DND-41 (cell line): Measurements from ENCODE around the gene ODF2L.

ENCODE experiments used
- ATAC-seq: fragments of 200-7000 bp; cut with Tn5 transposase; 3 replicates; pipeline ENCODE4 v1.9.1; 2021; ENCODE audit warnings: low read depth; ENCODE audit not compliant: insufficient read depth
- DNase-seq: peaks from one replicate; pipeline ENCODE4 v3.0.0-alpha.2; 2020
- H2AFZ ChIP-seq: 2 replicates; pipeline ENCODE4 v1.6.0; 2012; ENCODE audit warnings: low read depth, low read length
- H3K27ac ChIP-seq: 2 replicates; pipeline ENCODE4 v1.5.1; 2012; ENCODE audit warnings: low read length, inconsistent platforms
- H3K27me3 ChIP-seq: fragments of 200-600 bp; sonication (generic); 2 replicates; pipeline ENCODE4 v1.6.0; 2012; ENCODE audit warnings: low read length, mild to moderate bottlenecking, inconsistent platforms; ENCODE audit not compliant: insufficient read depth, poor library complexity
- H3K36me3 ChIP-seq: 2 replicates; pipeline ENCODE4 v1.5.1; 2012; ENCODE audit warnings: low read length, inconsistent platforms; ENCODE audit not compliant: insufficient read depth
- H3K4me1 ChIP-seq: 2 replicates; pipeline ENCODE4 v1.5.1; 2012; ENCODE audit warnings: mild to moderate bottlenecking, low read length; ENCODE audit not compliant: insufficient read depth
- H3K4me2 ChIP-seq: 2 replicates; pipeline ENCODE4 v1.6.0; 2012; ENCODE audit warnings: mild to moderate bottlenecking, moderate library complexity, low read length, inconsistent platforms; ENCODE audit not compliant: insufficient read depth
- H3K4me3 ChIP-seq, 2 experiments: fragments of 200-600 bp in 1 of 2; shearing (Covaris generic) in 1 of 2; 2 replicates each; pipeline ENCODE4 v1.5.1; 2012 to 2016; ENCODE audit warnings: inconsistent platforms in 2 of 2, low read length in 2 of 2, mild to moderate bottlenecking in 2 of 2, low read depth in 1 of 2, moderate library complexity in 1 of 2
- H3K79me2 ChIP-seq: 2 replicates; pipeline ENCODE4 v1.6.0; 2012; ENCODE audit warnings: low read length, inconsistent platforms; ENCODE audit not compliant: insufficient read depth
- H3K9ac ChIP-seq: 2 replicates; pipeline ENCODE4 v1.6.0; 2012; ENCODE audit warnings: low read depth, mild to moderate bottlenecking, inconsistent platforms, low read length, moderate library complexity
- H3K9me3 ChIP-seq: 2 replicates; pipeline ENCODE4 v1.5.1; 2012; ENCODE audit warnings: low read length, moderate library complexity, mild to moderate bottlenecking, inconsistent platforms; ENCODE audit not compliant: insufficient read depth, severe bottlenecking
- H4K20me1 ChIP-seq: 2 replicates; pipeline ENCODE4 v1.6.0; 2012; ENCODE audit warnings: low read length; ENCODE audit not compliant: insufficient read depth
- CTCF ChIP-seq: IDR thresholded peaks from 2 replicates; pipeline ENCODE4 v1.5.1; 2012; ENCODE audit warnings: borderline replicate concordance, low read length, moderate library complexity, mild to moderate bottlenecking; ENCODE audit not compliant: poor library complexity, severe bottlenecking; ENCODE audit errors: extremely low read depth
- EZH2 ChIP-seq: IDR thresholded peaks from 3 replicates; pipeline ENCODE4 v1.6.1; 2012; ENCODE audit warnings: borderline replicate concordance, low read depth, mild to moderate bottlenecking, moderate library complexity, low read length, inconsistent platforms; ENCODE audit not compliant: severe bottlenecking

ODF2L gene

GRCh38 chr1:86429122-86429725 lies 33.1 kb upstream of the ODF2L start:
- ATAC-seq (peak; percentile 39; the same call in 2 of the 3 replicates), DNase-seq (no peak)
- Histone ChIP-seq H3K36me3 (no peaks in the 10 kb centered on the region), H3K79me2 (no peaks in the 10 kb centered on the region), H3K4me3 (no peak overlapping the region), H3K9ac (no peak overlapping the region), H4K20me1 (no peaks in the 10 kb centered on the region), H3K4me2 (peak overlapping the region; percentile 42; the same call in 1 of the 2 replicates), H3K4me1 (peaks cover 21% of the 10 kb centered on the region), H3K27ac (0 out of 2 replicates have a peak overlapping the region, but pooled peaks have one; percentile 31), H3K27me3 (no peaks in the 10 kb centered on the region), H2AFZ (no peak overlapping the region), H3K9me3 (no peaks in the 10 kb centered on the region)
- TF ChIP-seq EZH2 (no peak), CTCF (no peak)

GRCh38 chr1:86423873-86424272 lies 27.8 kb upstream of the ODF2L start, which contains the start of gene CLCA2:
TSS of gene CLCA2 (plus strand) at chr1:86424171. CDS start at chr1:86424248, 77 bp downstream.
- Histone ChIP-seq H3K36me3 (no peaks in the 10 kb centered on the region), H3K79me2 (no peaks in the 10 kb centered on the region), H3K27me3 (peaks cover 3% of the 10 kb centered on the region), H3K4me3 (no peak within 1 kb of the TSS), H4K20me1 (no peaks in the 10 kb centered on the region), H3K4me1 (peaks cover 2% of the 10 kb centered on the region), H3K9me3 (no peaks in the 10 kb centered on the region), H3K9ac (no peak within 1 kb of the TSS), H3K27ac (no peak within 1 kb of the TSS), H2AFZ (no peak within 1 kb of the TSS), H3K4me2 (no peak within 1 kb of the TSS)
- DNase-seq (no peak), ATAC-seq (no peak)
- TF ChIP-seq EZH2 (no peak), CTCF (no peak)

GRCh38 chr1:86423473-86423872 lies 27.4 kb upstream of the ODF2L start:
- H4K20me1 ChIP-seq = no peaks in the 10 kb centered on the region

More at GRCh38 chr1:86423473-86423872, 27.4 kb upstream of the ODF2L start:
- DNase-seq (no peak), ATAC-seq (no peak)
- TF ChIP-seq EZH2 (no peak), CTCF (no peak)
- H3K4me1 ChIP-seq = no peaks in the 10 kb centered on the region
- no peak overlapping the region for H3K27ac ChIP-seq
- peaks cover 3% of the 10 kb centered on the region for H3K27me3 ChIP-seq
- H2AFZ ChIP-seq = no peak overlapping the region
- no peaks in the 10 kb centered on the region for H3K36me3 ChIP-seq
- H3K79me2 ChIP-seq = no peaks in the 10 kb centered on the region
- no peak overlapping the region for H3K4me3 ChIP-seq
- H3K9ac ChIP-seq = no peak overlapping the region
- no peaks in the 10 kb centered on the region for H3K9me3 ChIP-seq
- H3K4me2 ChIP-seq = no peak overlapping the region
